SK-N-SH treated with all-trans-retinoic acid at 6 μM for 48 hours (cell line): ENCODE data around the gene CCNJ.
"Not testable (repeated sequence)": the region's sequence is repeated elsewhere in the genome, so short reads cannot be mapped to it uniquely, and the experiment has no call there.

Experiments used
- ATAC-seq: fragments of 200-7000 bp; cut with Tn5 transposase; 3 replicates; pipeline ENCODE4 v1.9.1; 2020; ENCODE audit warnings: mild to moderate bottlenecking, moderate library complexity
- ARNTL ChIP-seq: fragments of 450-650 bp; formaldehyde crosslinking; IDR thresholded peaks from 2 replicates; pipeline ENCODE4 v1.5.0; 2020; ENCODE audit warnings: low read depth, mild to moderate bottlenecking, moderate library complexity, borderline replicate concordance
- BACH2 ChIP-seq: fragments of 250-450 bp; sonication (Bioruptor Pico); IDR thresholded peaks from 2 replicates; pipeline ENCODE4 v1.9.0; 2021; ENCODE audit warnings: mild to moderate bottlenecking, borderline replicate concordance
- CSDC2 ChIP-seq: fragments of 250-450 bp; sonication (Bioruptor Pico); IDR thresholded peaks from 2 replicates; pipeline ENCODE4 v1.5.0; 2020; ENCODE audit warnings: mild to moderate bottlenecking, moderate library complexity
- CSRNP3 ChIP-seq: fragments of 250-450 bp; sonication (Bioruptor Pico); IDR thresholded peaks from 2 replicates; pipeline ENCODE4 v1.5.1; 2021; ENCODE audit warnings: mild to moderate bottlenecking, moderate library complexity
- GLIS3 ChIP-seq: fragments of 250-450 bp; sonication (Bioruptor Pico); IDR thresholded peaks from 2 replicates; pipeline ENCODE4 v1.5.0; 2020; ENCODE audit warnings: mild to moderate bottlenecking, moderate library complexity
- POU6F1 ChIP-seq: fragments of 250-450 bp; sonication (Bioruptor Pico); IDR thresholded peaks from 2 replicates; pipeline ENCODE4 v1.8.0; 2021; ENCODE audit warnings: low read depth, mild to moderate bottlenecking, moderate library complexity, borderline replicate concordance
- PPARA ChIP-seq: fragments of 250-450 bp; sonication (Bioruptor Pico); IDR thresholded peaks from 2 replicates; pipeline ENCODE4 v1.5.0; 2020; ENCODE audit warnings: mild to moderate bottlenecking, borderline replicate concordance
- SNAI2 ChIP-seq: fragments of 250-450 bp; sonication (Bioruptor Pico); IDR thresholded peaks from 2 replicates; pipeline ENCODE4 v1.5.0; 2020; ENCODE audit warnings: mild to moderate bottlenecking, moderate library complexity
- TCF4 ChIP-seq: fragments of 250-450 bp; sonication (Bioruptor Pico); IDR thresholded peaks from 2 replicates; pipeline ENCODE4 v1.8.0; 2021; ENCODE audit warnings: mild to moderate bottlenecking, moderate library complexity, borderline replicate concordance
- TOX ChIP-seq: fragments of 250-450 bp; sonication (Bioruptor Pico); IDR thresholded peaks from 2 replicates; pipeline ENCODE4 v1.8.0; 2021; ENCODE audit warnings: mild to moderate bottlenecking, moderate library complexity, borderline replicate concordance
- ZC3H10 ChIP-seq: fragments of 250-450 bp; sonication (Bioruptor Pico); IDR thresholded peaks from 2 replicates; pipeline ENCODE4 v1.5.1; 2021; ENCODE audit warnings: mild to moderate bottlenecking, moderate library complexity
- ZFP3 ChIP-seq: fragments of 250-450 bp; sonication (Bioruptor Pico); IDR thresholded peaks from 2 replicates; pipeline ENCODE4 v1.5.0; 2020; ENCODE audit warnings: mild to moderate bottlenecking, moderate library complexity
- ZNF70 ChIP-seq: fragments of 450-650 bp; formaldehyde crosslinking; IDR thresholded peaks from 2 replicates; pipeline ENCODE4 v1.5.0; 2020; ENCODE audit warnings: mild to moderate bottlenecking, moderate library complexity
- TF ChIP-seq, protein P1 (sequence below): fragments of 250-450 bp; sonication (Bioruptor Pico); IDR thresholded peaks from 2 replicates; pipeline ENCODE4 v1.5.0; 2020; ENCODE audit warnings: mild to moderate bottlenecking, moderate library complexity
- TF ChIP-seq, protein P2 (sequence below): fragments of 250-450 bp; sonication (Bioruptor Pico); IDR thresholded peaks from 2 replicates; pipeline ENCODE4 v1.8.0; 2020; ENCODE audit warnings: mild to moderate bottlenecking, moderate library complexity, borderline replicate concordance

The CCNJ gene

DNA sequence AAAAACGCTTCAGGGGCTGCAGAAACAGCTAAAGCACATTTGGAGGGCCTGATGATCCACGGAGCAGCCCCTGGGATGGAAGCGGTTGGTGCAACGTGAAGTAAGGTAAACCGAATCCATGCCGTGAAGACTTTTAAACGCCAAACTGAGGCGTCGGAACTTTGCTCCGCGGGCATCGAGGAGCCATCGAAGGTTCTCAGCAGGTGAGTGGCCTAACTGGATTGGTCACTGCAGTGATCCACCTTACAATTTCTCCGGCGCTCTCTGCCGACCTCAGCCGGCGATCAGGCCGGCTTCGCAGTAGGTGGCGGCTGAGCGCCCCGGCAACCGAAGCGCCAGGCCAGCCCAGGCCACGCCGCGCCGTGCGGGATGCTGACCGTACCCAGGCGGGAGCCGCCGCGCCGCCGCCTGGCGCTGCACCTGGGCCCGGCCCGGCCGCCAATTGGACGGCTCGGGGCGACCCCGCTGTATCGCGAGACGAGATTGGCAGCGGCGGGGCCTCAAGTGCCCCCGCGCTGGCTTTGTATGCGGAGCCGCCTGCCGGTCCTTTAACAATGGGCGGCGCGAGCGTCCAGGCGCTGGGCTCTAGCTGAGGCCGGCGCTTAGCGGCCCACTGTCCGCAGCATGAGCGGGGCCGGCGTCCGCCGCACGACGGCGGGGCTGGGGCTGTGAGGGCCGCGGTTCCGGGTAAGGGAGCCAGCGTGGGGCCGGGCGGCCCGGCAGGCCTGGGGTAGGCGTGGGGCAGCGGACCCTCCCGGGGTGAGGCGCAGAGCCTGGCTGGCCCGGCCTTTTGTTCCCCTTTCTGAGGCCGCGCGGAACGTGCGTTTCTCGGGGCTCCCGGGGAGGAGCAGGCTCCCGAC, at the start of gene CCNJ:
Gene CCNJ, plus strand, starts transcription at position 551 of the 860 bp plus-strand sequence. CDS start 811 bp downstream, outside the sequence.
- TF ChIP-seq ZFP3 (0 out of 2 replicates have a peak, but pooled peaks have one; percentile 28), SNAI2 (0 out of 2 replicates have a peak, but pooled peaks have one; percentile 61), GLIS3 (CRISPR knock-in tag) (no peak)
- ATAC-seq = peak; percentile 91

DNA sequence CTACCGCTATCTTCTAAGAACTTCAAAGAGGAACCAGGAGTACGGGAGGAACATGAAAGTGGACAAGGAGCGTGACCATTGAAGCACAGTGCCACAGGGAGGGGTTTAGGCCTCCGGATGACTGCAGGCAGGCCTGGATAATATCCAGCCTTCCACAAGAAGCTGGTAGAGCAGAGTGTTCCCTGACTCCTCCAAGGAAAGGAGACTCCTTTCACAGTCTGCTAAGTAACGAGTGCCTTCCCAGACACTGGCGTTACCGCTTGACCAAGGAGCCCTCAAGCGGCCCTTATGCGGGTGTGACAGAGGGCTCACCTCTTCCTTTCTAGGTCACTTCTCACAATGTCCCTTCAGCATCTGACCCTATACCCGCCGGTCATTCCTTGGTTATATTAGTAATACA, 49.0 kb upstream of the CCNJ start:
- ATAC-seq = not testable (repeated sequence)

DNA sequence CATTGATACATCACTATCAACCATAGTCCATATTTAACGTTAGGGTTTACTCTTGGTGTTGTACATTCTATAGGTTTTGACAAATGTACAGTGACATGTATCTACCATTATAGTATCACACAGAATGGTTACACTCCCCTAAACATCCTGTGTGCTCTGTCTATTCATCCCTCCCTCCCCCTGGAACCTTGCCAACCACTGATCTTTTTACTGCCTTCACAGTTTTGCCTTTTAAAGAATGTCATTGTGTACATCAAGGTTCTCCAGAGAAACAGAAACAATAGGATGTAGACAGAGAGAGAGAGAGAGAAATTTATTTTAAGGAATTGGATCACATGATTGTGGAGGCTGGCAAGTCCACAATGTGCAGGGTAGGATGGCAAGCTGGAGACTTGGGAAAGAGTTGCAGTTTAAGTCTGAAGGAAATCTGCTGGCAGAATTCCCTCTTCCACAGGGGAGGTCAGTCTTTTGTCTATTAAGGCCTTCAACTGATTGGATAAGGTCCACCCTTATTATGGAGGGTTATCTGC, 45.1 kb upstream of the CCNJ start:
- ATAC-seq = no peak

DNA sequence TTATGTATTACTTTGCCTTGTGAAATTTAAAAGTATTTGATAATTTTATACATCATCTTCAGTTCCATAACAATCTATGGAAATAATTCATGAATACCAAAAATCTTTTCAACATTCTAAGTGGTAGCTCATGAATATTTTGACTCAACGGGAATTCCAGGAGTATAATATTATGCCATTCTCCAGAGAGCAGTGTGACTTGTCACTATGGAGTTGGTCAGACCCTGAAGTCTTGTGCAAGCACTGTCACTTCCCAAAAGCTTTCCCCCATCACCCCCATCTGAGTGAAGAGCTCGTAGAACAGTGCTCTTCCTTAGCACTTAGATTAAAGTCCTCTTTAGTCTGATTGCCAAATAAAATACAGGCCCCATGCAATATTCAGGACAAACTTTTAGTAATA, 29.4 kb upstream of the CCNJ start:
- TF ChIP-seq, protein P1, sequence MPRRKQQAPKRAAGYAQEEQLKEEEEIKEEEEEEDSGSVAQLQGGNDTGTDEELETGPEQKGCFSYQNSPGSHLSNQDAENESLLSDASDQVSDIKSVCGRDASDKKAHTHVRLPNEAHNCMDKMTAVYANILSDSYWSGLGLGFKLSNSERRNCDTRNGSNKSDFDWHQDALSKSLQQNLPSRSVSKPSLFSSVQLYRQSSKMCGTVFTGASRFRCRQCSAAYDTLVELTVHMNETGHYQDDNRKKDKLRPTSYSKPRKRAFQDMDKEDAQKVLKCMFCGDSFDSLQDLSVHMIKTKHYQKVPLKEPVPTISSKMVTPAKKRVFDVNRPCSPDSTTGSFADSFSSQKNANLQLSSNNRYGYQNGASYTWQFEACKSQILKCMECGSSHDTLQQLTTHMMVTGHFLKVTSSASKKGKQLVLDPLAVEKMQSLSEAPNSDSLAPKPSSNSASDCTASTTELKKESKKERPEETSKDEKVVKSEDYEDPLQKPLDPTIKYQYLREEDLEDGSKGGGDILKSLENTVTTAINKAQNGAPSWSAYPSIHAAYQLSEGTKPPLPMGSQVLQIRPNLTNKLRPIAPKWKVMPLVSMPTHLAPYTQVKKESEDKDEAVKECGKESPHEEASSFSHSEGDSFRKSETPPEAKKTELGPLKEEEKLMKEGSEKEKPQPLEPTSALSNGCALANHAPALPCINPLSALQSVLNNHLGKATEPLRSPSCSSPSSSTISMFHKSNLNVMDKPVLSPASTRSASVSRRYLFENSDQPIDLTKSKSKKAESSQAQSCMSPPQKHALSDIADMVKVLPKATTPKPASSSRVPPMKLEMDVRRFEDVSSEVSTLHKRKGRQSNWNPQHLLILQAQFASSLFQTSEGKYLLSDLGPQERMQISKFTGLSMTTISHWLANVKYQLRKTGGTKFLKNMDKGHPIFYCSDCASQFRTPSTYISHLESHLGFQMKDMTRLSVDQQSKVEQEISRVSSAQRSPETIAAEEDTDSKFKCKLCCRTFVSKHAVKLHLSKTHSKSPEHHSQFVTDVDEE = no peak
- no peak for TF ChIP-seq CSDC2 (CRISPR knock-in tag)
- TF ChIP-seq BACH2 = no peak
- no peak for TF ChIP-seq POU6F1
- TF ChIP-seq, protein P2, sequence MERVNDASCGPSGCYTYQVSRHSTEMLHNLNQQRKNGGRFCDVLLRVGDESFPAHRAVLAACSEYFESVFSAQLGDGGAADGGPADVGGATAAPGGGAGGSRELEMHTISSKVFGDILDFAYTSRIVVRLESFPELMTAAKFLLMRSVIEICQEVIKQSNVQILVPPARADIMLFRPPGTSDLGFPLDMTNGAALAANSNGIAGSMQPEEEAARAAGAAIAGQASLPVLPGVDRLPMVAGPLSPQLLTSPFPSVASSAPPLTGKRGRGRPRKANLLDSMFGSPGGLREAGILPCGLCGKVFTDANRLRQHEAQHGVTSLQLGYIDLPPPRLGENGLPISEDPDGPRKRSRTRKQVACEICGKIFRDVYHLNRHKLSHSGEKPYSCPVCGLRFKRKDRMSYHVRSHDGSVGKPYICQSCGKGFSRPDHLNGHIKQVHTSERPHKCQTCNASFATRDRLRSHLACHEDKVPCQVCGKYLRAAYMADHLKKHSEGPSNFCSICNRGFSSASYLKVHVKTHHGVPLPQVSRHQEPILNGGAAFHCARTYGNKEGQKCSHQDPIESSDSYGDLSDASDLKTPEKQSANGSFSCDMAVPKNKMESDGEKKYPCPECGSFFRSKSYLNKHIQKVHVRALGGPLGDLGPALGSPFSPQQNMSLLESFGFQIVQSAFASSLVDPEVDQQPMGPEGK = no peak
- no peak for ATAC-seq

More for the DNA sequence above, 45.1 kb upstream of the CCNJ start:
- TF ChIP-seq ARNTL (CRISPR knock-in tag) (no peak), CSRNP3 (no peak), PPARA (no peak), SNAI2 (no peak), TCF4 (CRISPR knock-in tag) (no peak)
- TF ChIP-seq, protein P1 = no peak

DNA sequence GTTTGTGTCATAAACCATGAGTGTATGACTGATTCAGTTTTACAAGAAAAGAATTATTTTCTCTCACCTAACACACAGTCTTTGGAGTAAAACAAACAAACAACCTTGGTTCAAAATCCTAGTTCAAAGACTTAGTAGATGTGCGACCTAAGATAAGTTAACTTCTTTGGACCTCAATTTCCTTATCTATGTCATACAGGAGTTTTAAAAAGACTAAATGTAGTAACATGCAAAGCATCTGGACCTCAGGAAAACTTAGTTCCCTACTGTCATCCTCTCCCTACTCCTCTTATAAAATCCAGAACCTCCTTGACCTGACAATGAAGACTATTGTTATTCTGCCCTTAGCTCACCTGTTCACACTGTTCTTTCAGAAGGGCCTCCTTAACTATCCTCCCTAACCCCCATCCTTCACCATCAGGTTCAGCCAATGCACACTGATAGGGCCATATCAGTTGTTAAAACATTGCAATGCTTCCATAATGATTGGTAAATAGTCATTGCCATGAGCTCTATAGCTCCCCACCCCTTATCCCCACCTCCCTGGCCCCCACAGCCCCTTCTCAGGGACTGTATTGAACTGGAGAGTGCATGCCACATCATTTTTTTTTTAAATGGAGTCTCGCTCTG, 28.8 kb upstream of the CCNJ start:
- no peak for ATAC-seq
- TF ChIP-seq ZNF70 (CRISPR knock-in tag) (no peak), POU6F1 (no peak), BACH2 (no peak), CSDC2 (CRISPR knock-in tag) (no peak), PPARA (no peak), ARNTL (CRISPR knock-in tag) (no peak), TCF4 (CRISPR knock-in tag) (no peak), CSRNP3 (no peak), TOX (CRISPR knock-in tag) (no peak), ZC3H10 (CRISPR knock-in tag) (no peak)
